NT2/D1 (cell line): ENCODE data around the gene DUS3L.
"Not testable (repeated sequence)": the region's sequence is repeated elsewhere in the genome, so short reads cannot be mapped to it uniquely, and the experiment has no call there.

Source experiments
- DNase-seq: peaks from one replicate; pipeline ENCODE4 v3.0.0-alpha.2; 2011; ENCODE audit warnings: low read depth, low spot score
- H3K27me3 ChIP-seq: 2 replicates; pipeline ENCODE4 v1.6.0; 2011; ENCODE audit warnings: mild to moderate bottlenecking; ENCODE audit not compliant: insufficient read length, insufficient read depth
- H3K36me3 ChIP-seq: 2 replicates; pipeline ENCODE4 v1.6.1; 2011; ENCODE audit warnings: mild to moderate bottlenecking, low read length, mixed read lengths; ENCODE audit not compliant: insufficient read depth, insufficient read length
- H3K4me1 ChIP-seq: 2 replicates; pipeline ENCODE4 v1.5.1; 2011; ENCODE audit not compliant: insufficient read depth, insufficient read length
- H3K4me3 ChIP-seq: 2 replicates; pipeline ENCODE4 v1.5.1; 2011; ENCODE audit warnings: low read depth; ENCODE audit not compliant: insufficient read length
- H3K9ac ChIP-seq: 2 replicates; pipeline ENCODE4 v1.6.0; 2011; ENCODE audit warnings: low read depth; ENCODE audit not compliant: insufficient read length
- H3K9me3 ChIP-seq: 2 replicates; pipeline ENCODE4 v1.5.1; 2011; ENCODE audit warnings: mild to moderate bottlenecking, low read length; ENCODE audit not compliant: insufficient read depth
- SUZ12 ChIP-seq: IDR thresholded peaks from 2 replicates; pipeline ENCODE4 v1.6.1; 2011; ENCODE audit not compliant: insufficient read length, insufficient read depth; ENCODE audit errors: extremely low read depth
- YY1 ChIP-seq: IDR thresholded peaks from 2 replicates; pipeline ENCODE4 v1.6.1; 2011; ENCODE audit not compliant: insufficient read length, insufficient read depth
- ZNF274 ChIP-seq: IDR thresholded peaks from 2 replicates; pipeline ENCODE4 v1.6.1; 2011; ENCODE audit warnings: mild to moderate bottlenecking, low read depth, low read length

Gene DUS3L

DNA sequence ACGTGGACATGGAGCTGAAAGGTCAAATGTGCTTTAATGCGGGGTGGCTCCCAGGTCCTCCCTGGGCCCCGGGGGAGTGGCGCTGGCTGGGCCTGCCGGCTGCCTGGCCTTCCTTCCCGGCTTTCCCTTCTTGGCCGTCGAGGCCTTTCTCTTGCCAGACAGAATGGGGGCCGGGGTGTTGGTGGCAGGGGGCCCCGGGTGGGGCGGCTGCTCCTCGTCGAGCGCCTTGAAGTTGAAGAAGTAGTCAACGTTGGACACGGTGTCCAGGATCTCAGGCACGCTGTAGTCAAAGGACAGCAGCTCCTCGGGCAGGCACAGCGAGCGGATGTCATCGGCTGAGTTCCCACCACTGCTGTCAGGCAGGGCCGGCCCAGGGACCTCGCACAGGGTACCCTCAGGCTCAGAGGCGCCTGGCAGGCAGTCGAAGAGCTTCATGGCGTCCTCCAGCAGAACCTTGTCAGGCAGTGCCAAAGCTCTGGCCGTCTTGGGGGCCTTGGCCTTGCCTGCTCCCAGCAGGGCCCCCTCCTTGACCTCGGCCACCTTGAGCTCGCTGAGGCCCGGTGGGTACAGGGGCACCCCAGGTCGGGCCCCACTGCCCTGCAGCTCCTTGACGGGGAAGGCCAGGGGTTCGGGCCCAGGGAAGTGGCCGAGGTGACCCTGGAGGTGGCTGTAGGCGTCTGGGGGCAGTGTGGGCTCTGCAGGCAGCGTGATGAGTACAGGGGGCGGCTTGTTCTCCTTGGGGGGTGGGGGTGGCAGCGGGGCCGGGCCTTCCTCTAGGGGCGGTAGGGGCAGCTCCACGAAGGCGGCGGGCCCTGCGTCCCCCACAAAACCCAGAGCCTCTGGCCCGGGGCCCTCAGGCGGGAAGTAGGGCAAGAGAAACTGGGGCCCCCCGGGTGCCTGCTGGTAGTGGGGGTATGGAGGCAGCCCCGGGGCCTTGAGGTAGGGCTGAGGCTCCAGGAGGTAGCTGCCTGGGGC lies 7.7 kb downstream of the DUS3L start:
- H3K9me3 ChIP-seq: no peaks in the 10 kb centered on the region
- H3K27me3 ChIP-seq: no peaks in the 10 kb centered on the region
- H3K4me1 ChIP-seq: peaks cover 4% of the 10 kb centered on the region
- H3K4me3 ChIP-seq: no peak overlapping the region
- H3K36me3 ChIP-seq: peaks cover 63% of the 10 kb centered on the region
- TF ChIP-seq SUZ12 (no peak), YY1 (no peak), ZNF274 (no peak)
- no peak overlapping the region for H3K9ac ChIP-seq
- DNase-seq: no peak

- TF ChIP-seq SUZ12 (no peak), YY1 (no peak), ZNF274 (no peak)
- Histone ChIP-seq H3K36me3 (peaks cover 54% of the 10 kb centered on the region), H3K9me3 (no peaks in the 10 kb centered on the region), H3K4me1 (peaks cover 2% of the 10 kb centered on the region), H3K27me3 (no peaks in the 10 kb centered on the region), H3K9ac (no peak overlapping the region), H3K4me3 (no peak overlapping the region)
- DNase-seq: no peak
Observed at GRCh38 chr19:5782322-5782721, 8.6 kb downstream of the DUS3L start.

DNA sequence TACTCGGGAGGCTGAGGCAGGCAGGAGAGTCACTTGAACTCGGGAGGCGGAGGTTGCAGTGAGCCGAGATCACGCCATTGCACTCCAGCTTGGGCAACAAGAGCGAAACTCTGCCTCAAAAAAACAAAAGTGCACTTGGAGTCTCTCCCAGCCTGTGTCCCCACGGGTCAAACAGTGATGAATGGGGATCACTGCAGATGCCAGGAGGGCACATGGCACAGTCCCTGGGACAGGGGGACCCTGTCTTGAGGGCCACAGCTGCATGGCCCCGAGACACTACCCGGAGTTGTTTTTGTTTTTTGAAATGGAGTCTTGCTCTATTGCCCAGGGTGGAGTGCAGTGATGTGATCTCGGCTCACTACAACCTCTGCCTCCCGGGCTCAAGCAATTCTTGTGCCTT lies 10.0 kb downstream of the DUS3L start:
- not testable (repeated sequence) for H3K27me3 ChIP-seq, H3K9me3 ChIP-seq, H3K4me1 ChIP-seq, H3K9ac ChIP-seq, H3K4me3 ChIP-seq, DNase-seq
- peaks cover 40% of the 10 kb centered on the region for H3K36me3 ChIP-seq

GRCh38 chr19:5778402-5778801 lies 12.6 kb downstream of the DUS3L start:
- no peak for DNase-seq
- no peaks in the 10 kb centered on the region for H3K27me3 ChIP-seq
- TF ChIP-seq ZNF274: no peak
- TF ChIP-seq SUZ12: no peak
- no peak for TF ChIP-seq YY1
- no peak overlapping the region for H3K4me3 ChIP-seq
- H3K36me3 ChIP-seq: peaks cover 17% of the 10 kb centered on the region
- H3K9ac ChIP-seq: no peak overlapping the region
- peaks cover 2% of the 10 kb centered on the region for H3K4me1 ChIP-seq
- no peaks in the 10 kb centered on the region for H3K9me3 ChIP-seq

GRCh38 chr19:5775668-5776309 lies 15.2 kb downstream of the DUS3L start:
- no peaks in the 10 kb centered on the region for H3K27me3 ChIP-seq
- no peaks in the 10 kb centered on the region for H3K36me3 ChIP-seq
- no peak for TF ChIP-seq ZNF274
- TF ChIP-seq SUZ12: no peak
- no peak for TF ChIP-seq YY1
- H3K4me1 ChIP-seq: peaks cover 10% of the 10 kb centered on the region
- DNase-seq: no peak
- no peak overlapping the region for H3K4me3 ChIP-seq
- H3K9me3 ChIP-seq: no peaks in the 10 kb centered on the region
- H3K9ac ChIP-seq: no peak overlapping the region

GRCh38 chr19:5774921-5775320 lies 16.0 kb downstream of the DUS3L start:
- no peak for DNase-seq
- Histone ChIP-seq H3K36me3 (no peaks in the 10 kb centered on the region), H3K4me1 (peaks cover 10% of the 10 kb centered on the region), H3K4me3 (no peak overlapping the region), H3K9ac (no peak overlapping the region), H3K27me3 (no peaks in the 10 kb centered on the region), H3K9me3 (no peaks in the 10 kb centered on the region)
- no peak for TF ChIP-seq YY1
- no peak for TF ChIP-seq SUZ12
- TF ChIP-seq ZNF274: no peak

- Histone ChIP-seq H3K4me3 (no peak overlapping the region), H3K9ac (no peak overlapping the region)
- TF ChIP-seq ZNF274 (no peak), SUZ12 (no peak), YY1 (no peak)
Observed at GRCh38 chr19:5773276-5773675, 17.7 kb downstream of the DUS3L start.

More at GRCh38 chr19:5773276-5773675, 17.7 kb downstream of the DUS3L start:
- H3K9me3 ChIP-seq: no peaks in the 10 kb centered on the region
- H3K36me3 ChIP-seq: no peaks in the 10 kb centered on the region
- H3K4me1 ChIP-seq: peaks cover 7% of the 10 kb centered on the region
- no peaks in the 10 kb centered on the region for H3K27me3 ChIP-seq
- no peak for DNase-seq
